Cardiac muscle cell (in vitro differentiated cells and primary cell): Measurements from ENCODE around the gene GRK7. TPM values are rescaled to one million over a fixed set of nuclear protein-coding genes. Genes with fewer than 3 reads are reported as not detected.

Source experiments
- DNase-seq, 2 donors: peaks; one replicate each; pipeline versions ENCODE4 v3.0.0 to v3.0.0-alpha.2; 2010 to 2017; ENCODE audit warnings: low read depth in 1 of 2, low spot score in 1 of 2
- H3K27ac ChIP-seq: fragments of 200-600 bp; sonication (generic); 2 replicates; pipeline ENCODE4 v1.5.1; 2016
- H3K27me3 ChIP-seq: fragments of 200-600 bp; sonication (generic); 2 replicates; pipeline ENCODE4 v1.6.0; 2016; ENCODE audit warnings: control low read depth
- H3K36me3 ChIP-seq: fragments of 200-600 bp; sonication (generic); 2 replicates; pipeline ENCODE4 v1.5.1; 2016; ENCODE audit warnings: control low read depth
- H3K4me1 ChIP-seq: fragments of 200-600 bp; sonication (generic); 2 replicates; pipeline ENCODE4 v1.8.1; 2017; ENCODE audit warnings: low read depth, mild to moderate bottlenecking, mixed run types
- H3K4me3 ChIP-seq: fragments of 200-600 bp; sonication (generic); 2 replicates; pipeline ENCODE4 v1.5.1; 2016; ENCODE audit warnings: mild to moderate bottlenecking
- H3K9me3 ChIP-seq: fragments of 200-600 bp; sonication (generic); 2 replicates; pipeline ENCODE4 v1.5.1; 2017; ENCODE audit warnings: low read depth, mild to moderate bottlenecking, control low read depth
- CTCF ChIP-seq: IDR thresholded peaks from 2 replicates; pipeline ENCODE4 v1.5.1; 2012; ENCODE audit warnings: low read depth, mild to moderate bottlenecking, low read length
- polyA plus RNA-seq: library from polyadenylated mRNA; unstranded; fragments of >200 nt; fragmentation: Nextera tagmentation; extraction: Ambion mirVana; gene quantifications from 2 replicates; pipeline ENCODE4 v1.2.1, GENCODE V29; 2016
- total RNA-seq: library from RNA; depleted of rRNA; stranded (reverse); fragments of >200 nt; gene quantifications from 2 replicates; pipeline ENCODE4 v1.2.3, GENCODE V29; 2016

GRK7 gene
- total and polyA plus RNA-seq, 2 experiments from 2014 or later = not detected

GRCh38 chr3:141735176-141735575 lies 28.0 kb upstream of the GRK7 start:
- no peaks in the 10 kb centered on the region for H3K36me3 ChIP-seq
- no peak for TF ChIP-seq CTCF
- H3K4me1 ChIP-seq = peaks cover 3% of the 10 kb centered on the region
- H3K27me3 ChIP-seq = no peaks in the 10 kb centered on the region
- DNase-seq = no peak
- H3K27ac ChIP-seq = no peak overlapping the region
- no peak overlapping the region for H3K4me3 ChIP-seq
- H3K9me3 ChIP-seq = no peaks in the 10 kb centered on the region

DNA sequence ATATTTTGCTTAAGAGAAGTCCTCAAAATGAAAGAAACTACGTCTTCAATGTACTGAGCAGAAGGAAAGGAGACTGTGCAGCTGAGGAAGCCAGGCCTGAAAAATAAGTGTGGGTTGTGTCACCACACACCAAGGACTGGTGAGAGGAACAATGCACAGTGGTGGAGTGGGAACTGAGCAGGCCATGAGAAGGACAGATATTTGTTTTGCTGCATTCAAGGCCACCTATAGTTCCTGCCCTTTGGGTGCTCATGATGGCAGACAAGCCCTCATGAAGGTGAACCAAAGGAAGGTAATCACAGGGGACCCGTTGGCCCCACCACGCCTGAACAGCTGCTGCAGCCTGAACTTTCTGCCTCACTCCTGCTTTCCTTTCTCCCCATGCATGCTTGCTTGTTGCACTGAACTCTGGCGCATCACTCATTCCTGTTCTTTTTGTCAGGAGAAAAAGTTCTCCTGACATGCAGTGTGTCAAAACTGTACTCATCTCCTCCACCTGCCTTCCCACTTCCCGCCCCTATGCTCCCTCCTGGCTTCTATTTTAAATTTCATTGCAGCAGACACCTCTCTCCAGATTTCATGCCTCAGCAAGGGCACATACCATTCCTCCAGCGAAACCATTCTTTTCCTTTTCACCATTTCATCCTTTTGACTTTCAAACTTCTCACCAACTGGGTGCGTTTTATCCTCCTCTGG lies 27.3 kb upstream of the GRK7 start:
- Histone ChIP-seq H3K4me3 (no peak overlapping the region), H3K4me1 (peaks cover 10% of the 10 kb centered on the region), H3K36me3 (no peaks in the 10 kb centered on the region), H3K9me3 (no peaks in the 10 kb centered on the region), H3K27ac (no peak overlapping the region), H3K27me3 (no peaks in the 10 kb centered on the region)
- DNase-seq = no peak
- TF ChIP-seq CTCF = no peak

- TF ChIP-seq CTCF = no peak
- Histone ChIP-seq H3K27ac (no peak overlapping the region), H3K36me3 (no peaks in the 10 kb centered on the region), H3K27me3 (no peaks in the 10 kb centered on the region), H3K4me1 (peaks cover 14% of the 10 kb centered on the region), H3K9me3 (no peaks in the 10 kb centered on the region), H3K4me3 (no peak overlapping the region)
- no peak for DNase-seq
Measured at GRCh38 chr3:141737093-141737492, 26.1 kb upstream of the GRK7 start.

DNA sequence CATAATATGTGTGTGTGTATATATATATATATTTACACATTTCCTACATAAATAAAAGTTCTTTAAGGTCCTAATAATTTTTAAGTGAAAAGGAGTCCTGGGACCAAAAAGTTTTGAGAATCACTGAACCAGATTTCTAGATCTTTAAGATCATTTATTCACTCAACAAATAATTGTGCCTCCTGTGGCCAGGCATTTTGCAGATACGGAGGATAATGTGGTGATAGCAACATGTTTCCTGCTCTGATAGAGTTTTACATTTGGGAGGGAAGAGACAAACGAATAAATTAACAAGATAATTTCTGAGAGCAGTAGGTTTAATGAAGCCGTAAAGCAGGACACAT lies 25.6 kb upstream of the GRK7 start:
- H3K36me3 ChIP-seq = no peaks in the 10 kb centered on the region
- no peak for DNase-seq
- H3K9me3 ChIP-seq = no peaks in the 10 kb centered on the region
- peak overlapping the region; percentile 82 for H3K27ac ChIP-seq
- peak overlapping the region; percentile 91 for H3K4me3 ChIP-seq
- H3K27me3 ChIP-seq = no peaks in the 10 kb centered on the region
- H3K4me1 ChIP-seq = peaks cover 14% of the 10 kb centered on the region
- no peak for TF ChIP-seq CTCF

GRCh38 chr3:141738022-141738890 lies 25.0 kb upstream of the GRK7 start, which contains the start of gene RNF7:
RNF7 (plus strand) TSS chr3:141738298; CDS start chr3:141738342, 44 bp downstream.
- H3K27me3 ChIP-seq = no peaks in the 10 kb centered on the region
- peak within 1 kb of the TSS; percentile 91 for H3K4me3 ChIP-seq
- no peaks in the 10 kb centered on the region for H3K36me3 ChIP-seq
- peak; percentile 97 to 98 for DNase-seq
- TF ChIP-seq CTCF = peak; percentile 86
- H3K9me3 ChIP-seq = no peaks in the 10 kb centered on the region
- H3K4me1 ChIP-seq = peaks cover 14% of the 10 kb centered on the region
- peak within 1 kb of the TSS; percentile 91 for H3K27ac ChIP-seq
